Amniotic epithelial cell (primary cell): ENCODE data around the gene RDH12.

ENCODE experiments used
- DNase-seq: peaks from one replicate; pipeline ENCODE4 v3.0.0-alpha.2; 2010; ENCODE audit warnings: low read depth

RDH12 gene

DNA sequence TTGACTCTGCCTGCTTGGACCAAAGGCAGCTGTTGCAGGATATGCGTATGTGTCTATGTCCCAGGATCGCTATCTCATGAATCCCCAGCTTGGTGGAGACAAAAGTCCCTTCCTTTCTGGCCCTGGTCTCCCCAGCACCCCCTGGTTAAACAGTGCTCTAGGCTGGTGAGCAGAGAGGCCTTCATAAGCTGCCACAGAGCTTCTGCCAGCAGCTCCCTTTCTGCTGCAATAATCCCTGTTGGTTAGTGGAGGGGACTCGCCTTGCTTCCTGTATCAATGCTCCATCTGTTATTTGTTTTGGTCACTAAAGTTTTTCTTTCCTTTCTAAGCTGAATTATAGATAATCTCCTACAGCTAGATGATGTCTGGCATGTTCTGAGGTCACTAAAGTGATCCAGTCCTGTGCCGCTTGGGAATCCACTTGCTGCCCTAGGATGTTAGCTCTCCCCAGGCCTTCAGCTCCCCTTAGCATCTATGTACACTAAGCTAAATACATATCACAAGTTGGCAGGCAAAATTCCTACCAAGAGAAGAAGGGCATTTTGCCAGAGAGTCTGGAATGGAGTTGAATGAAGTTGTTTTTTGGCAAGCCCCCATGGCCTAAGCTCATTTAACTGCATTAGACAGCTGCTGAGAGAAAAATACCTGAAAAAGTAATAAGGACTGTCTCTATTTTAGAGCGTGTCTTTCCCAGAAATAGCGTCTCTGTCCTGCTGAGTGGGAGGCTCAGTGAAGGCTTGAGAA lies 47.8 kb downstream of the RDH12 start:
- DNase-seq = no peak

DNA sequence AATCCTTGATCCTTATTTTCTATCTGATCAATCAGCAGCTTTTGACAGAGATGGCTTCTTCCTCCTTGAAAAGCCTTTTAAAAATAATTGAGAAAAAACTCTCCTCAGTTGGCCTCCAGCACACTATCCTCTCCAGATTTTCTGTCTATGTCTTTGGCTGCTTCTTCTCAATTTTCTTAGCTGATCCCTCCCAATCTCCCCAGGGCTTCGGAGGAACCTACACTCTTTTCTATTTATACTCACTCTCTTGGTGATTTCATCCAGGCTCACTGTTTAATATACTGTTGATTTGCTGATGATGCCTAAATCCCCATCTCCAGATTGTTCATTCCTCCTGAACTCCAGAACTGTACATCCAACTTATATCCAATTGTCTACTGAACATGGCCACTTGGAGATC lies 54.8 kb downstream of the RDH12 start:
- DNase-seq = no peak

GRCh38 chr14:67757175-67757574 lies 55.5 kb downstream of the RDH12 start:
- no peak for DNase-seq

DNA sequence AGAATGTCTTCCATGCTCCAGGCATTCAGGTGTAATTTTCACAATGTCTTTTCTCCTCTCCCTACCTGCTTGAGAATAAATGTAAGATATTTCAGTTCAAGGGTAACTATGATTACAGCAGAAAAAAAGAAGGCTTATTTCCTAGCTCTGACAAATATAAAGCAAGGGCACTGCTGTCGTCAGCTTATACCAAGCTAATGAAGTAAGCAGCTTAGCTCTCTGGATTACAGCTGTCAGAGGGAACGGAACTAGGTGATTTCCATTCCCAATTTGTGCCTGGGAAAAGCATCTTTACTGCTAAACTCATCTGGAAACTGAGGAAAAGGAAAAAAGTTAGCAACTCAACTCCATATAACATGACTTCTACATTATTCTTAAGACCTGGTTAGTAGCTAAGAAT lies 58.2 kb downstream of the RDH12 start:
- DNase-seq = no peak

DNA sequence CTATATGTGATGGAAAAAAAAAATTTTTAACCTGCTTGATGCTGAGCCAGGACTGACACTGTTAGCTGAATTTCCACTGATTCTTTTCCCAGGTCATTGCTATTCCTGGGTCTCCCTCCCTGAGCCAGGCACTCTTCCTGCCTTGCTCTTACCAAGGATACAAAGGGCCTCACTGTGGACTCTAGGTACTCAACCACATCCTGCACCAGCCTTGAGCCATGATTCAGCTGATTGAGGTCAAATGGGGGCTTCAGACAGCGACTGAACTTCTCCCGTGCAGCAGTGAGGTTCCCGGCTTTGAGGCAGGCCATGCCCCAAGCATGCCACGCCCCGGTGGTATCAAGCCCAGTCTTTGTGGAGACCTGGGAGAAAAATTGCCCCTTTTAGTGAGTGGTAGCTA lies 60.4 kb downstream of the RDH12 start:
- no peak for DNase-seq

DNA sequence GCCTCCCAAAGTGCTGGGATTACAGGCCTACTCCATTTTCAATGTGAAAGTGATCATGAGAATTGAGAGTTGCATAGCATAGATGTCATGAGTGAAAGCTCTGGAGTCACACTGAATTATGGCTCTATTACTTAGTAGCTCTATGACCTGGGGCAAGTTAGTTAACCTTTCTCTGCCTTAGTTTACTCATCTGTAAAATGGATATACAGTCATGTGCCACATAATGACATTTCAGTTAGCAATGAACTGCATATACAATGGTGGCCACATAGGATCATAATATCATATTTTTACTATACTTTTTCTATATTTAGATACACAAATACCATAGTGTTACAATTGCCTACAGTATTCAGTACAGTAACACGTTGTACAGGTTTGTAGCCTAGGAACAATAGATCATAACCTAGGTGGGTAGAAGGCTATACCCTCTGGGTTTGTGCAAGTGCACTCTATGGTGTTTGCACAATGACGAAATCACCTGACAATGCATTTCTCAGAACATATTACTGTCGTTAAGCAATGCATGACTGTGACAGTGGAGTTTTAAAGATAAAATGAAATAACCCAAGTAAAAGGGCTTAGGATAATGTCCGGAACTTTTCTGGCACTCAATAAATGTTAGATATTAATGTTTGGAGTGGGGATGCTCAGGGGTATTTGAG lies 61.6 kb downstream of the RDH12 start:
- no peak for DNase-seq

GRCh38 chr14:67764496-67764895 lies 62.8 kb downstream of the RDH12 start:
- no peak for DNase-seq

DNA sequence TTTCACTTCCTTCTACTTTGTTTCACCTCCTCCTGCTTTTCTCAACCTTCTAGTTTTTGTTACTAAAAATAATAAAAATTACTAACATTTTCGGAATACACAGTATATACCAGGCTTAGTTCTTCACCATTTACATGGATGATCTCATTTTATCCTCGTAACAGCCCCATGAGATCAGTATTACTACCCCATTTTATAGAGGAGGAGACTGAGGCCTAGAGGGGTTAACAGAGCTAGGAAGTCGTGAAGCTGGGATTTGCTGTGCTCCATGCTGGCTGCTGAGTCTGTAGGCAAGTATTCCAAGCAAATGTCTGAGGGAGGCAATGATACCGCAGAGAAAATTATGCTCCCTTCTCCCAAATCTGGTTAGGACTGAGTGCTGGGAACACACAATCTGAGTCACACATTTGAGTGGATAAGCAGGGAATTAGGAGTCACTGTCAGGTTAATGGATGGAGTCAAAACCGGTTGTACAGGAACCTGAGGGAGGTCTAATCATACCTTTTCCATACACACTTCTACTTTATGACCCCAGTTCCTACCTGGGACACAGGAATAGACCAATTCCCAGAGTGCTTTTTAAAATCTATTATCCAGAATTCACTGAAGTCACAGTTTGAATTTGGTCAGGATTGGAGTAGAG lies 63.6 kb downstream of the RDH12 start:
- no peak for DNase-seq

GRCh38 chr14:67766035-67766680 lies 64.5 kb downstream of the RDH12 start:
- no peak for DNase-seq

DNA sequence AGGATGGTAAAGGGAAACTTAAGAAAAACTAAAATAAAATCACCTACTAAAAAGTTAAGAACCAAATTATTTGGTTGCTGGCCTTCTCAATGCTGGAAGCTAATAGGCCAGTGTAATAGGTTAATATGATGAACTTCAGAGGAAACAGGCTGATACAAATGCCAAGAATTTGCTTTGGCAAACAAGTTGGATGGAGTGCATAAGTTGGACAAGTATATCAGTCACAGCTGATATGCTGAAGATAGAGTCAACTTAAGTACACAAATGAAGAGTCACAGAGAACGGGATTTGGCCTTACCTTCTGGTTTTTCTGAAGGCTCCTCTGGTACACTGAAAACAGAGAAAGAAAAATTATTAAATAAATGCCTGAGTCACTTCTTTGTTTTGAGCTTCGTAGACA lies 66.5 kb downstream of the RDH12 start:
- DNase-seq = no peak

GRCh38 chr14:67773844-67774377 lies 72.2 kb downstream of the RDH12 start:
- no peak for DNase-seq

- no peak for DNase-seq
Observed at GRCh38 chr14:67776653-67777322, 75.1 kb downstream of the RDH12 start.

DNA sequence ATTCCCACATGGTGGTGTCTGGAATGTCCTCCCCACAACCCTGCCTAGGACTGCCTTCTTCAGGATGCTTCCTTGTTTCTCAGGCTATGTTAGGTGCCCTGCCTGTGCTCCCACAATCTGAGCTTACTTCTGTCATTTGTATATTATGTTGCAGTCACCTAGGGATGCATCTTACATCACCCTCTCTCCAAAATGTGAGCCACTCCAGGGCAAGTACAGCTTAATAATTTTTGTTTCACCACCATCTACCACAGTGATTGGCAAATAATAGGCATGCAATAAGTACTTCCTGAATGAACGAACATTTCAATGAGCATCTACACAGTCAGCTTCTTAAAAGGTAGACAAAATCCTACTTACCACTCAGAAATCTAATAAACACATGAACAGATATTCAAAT lies 77.1 kb downstream of the RDH12 start:
- DNase-seq = no peak

- no peak for DNase-seq
Observed at GRCh38 chr14:67782090-67782489, 80.4 kb downstream of the RDH12 start.
